SU-DHL-6 (cell line): Measurements from ENCODE around the gene GCKR.

ENCODE experiments used
- CTCF ChIP-seq: fragments of 200-600 bp; sonication (generic); IDR thresholded peaks from one replicate; pipeline ENCODE4 v1.5.1; 2017; ENCODE audit warnings: antibody characterized with exemption, mild to moderate bottlenecking, low read length, moderate library complexity; ENCODE audit not compliant: insufficient read depth, poor library complexity, severe bottlenecking
- EZH2phosphoT487 ChIP-seq: fragments of 200-600 bp; sonication (generic), shearing (Covaris generic); conservative IDR thresholded peaks from 2 replicates; pipeline ENCODE4 v1.6.1; 2018; ENCODE audit warnings: mild to moderate bottlenecking, antibody characterized with exemption, low read length, moderate library complexity, mixed read lengths

GRCh38 chr2:27496357-27497287 is at the start of gene GCKR:
- TF ChIP-seq CTCF, result no peak
- TF ChIP-seq EZH2phosphoT487, result no peak
